Lung (tissue), 12 donors: ENCODE measurements around the gene CNTROB. TPM values are rescaled to one million over a fixed set of nuclear protein-coding genes. Genes with fewer than 3 reads are reported as not detected.

Experiments
- ATAC-seq: fragments of 200-7000 bp; cut with Tn5 transposase; one replicate; pipeline ENCODE4 v1.9.1; 2020; ENCODE audit warnings: moderate number of reproducible peaks; ENCODE audit not compliant: insufficient read depth, low FRiP score
- DNase-seq, 3 donors: peaks; one replicate each; pipeline ENCODE4 v3.0.0-alpha.2; 2013 to 2017
- H3K27ac ChIP-seq, 2 donors: one replicate each; pipeline ENCODE4 v1.5.1; 2013; ENCODE audit warnings: mild to moderate bottlenecking in 2 of 2, moderate library complexity in 2 of 2, control low read depth in 1 of 2, inconsistent platforms in 1 of 2, low read depth in 1 of 2, low read length in 1 of 2
- H3K27me3 ChIP-seq, 3 donors: one replicate each; pipeline ENCODE4 v1.5.1; 2013; ENCODE audit warnings: low read length in 2 of 3; ENCODE audit not compliant: control insufficient read depth in 3 of 3, insufficient read depth in 3 of 3
- H3K36me3 ChIP-seq, 4 donors: one replicate each; pipeline ENCODE4 v1.5.1; 2013; ENCODE audit warnings: low read length in 4 of 4, mild to moderate bottlenecking in 1 of 4, moderate library complexity in 1 of 4; ENCODE audit not compliant: control insufficient read depth in 4 of 4, insufficient read depth in 4 of 4
- H3K4me1 ChIP-seq, 5 donors: one replicate each; pipeline ENCODE4 v1.5.1; 2013; ENCODE audit warnings: low read length in 5 of 5, mild to moderate bottlenecking in 2 of 5, moderate library complexity in 1 of 5; ENCODE audit not compliant: control insufficient read depth in 5 of 5, insufficient read depth in 5 of 5
- H3K4me3 ChIP-seq: one replicate; pipeline ENCODE4 v1.5.1; 2013; ENCODE audit warnings: mild to moderate bottlenecking, control low read depth, moderate library complexity
- H3K9ac ChIP-seq, 2 donors: one replicate each; pipeline ENCODE4 v1.5.1; 2013; ENCODE audit warnings: low read length in 2 of 2, control low read depth in 1 of 2; ENCODE audit not compliant: insufficient read depth in 1 of 2
- H3K9me3 ChIP-seq, 4 donors: one replicate each; pipeline ENCODE4 v1.5.1; 2013; ENCODE audit warnings: low read length in 3 of 4, mild to moderate bottlenecking in 1 of 4, moderate library complexity in 1 of 4; ENCODE audit not compliant: control insufficient read depth in 4 of 4, insufficient read depth in 3 of 4
- WGBS, 2 donors: extraction: QIAGEN DNeasy Blood & Tissue Kit; methylation state at CpG; one replicate each; pipeline ENCODE4 v1.1.7; 2013; 5-methylcytosine and 5-hydroxymethylcytosine counted together
- polyA plus RNA-seq, 2 donors: library from polyadenylated mRNA; stranded (reverse); fragments of 200-250 nt; gene quantifications; one replicate each; pipeline ENCODE4 v1.2.1, GENCODE V29; 2013
- total RNA-seq, 2 donors: library from RNA; depleted of rRNA in 1 of 2; stranded (reverse); fragments of >200 nt in 1 of 2; gene quantifications; one replicate each; pipeline ENCODE4 v1.2.1, GENCODE V29; 2014 to 2021
- TF ChIP-seq, protein P1 (sequence below): IDR thresholded peaks from 2 replicates; pipeline ENCODE4 v1.5.1; 2012; ENCODE audit warnings: mild to moderate bottlenecking; ENCODE audit errors: control extremely low read depth, extremely low read depth
- donor health status: control.
- donor health status: control.
- donor health status: Bipolar disorder and iron deficiency.
- donor health status: healthy.
- donor health status: DM: yes; HTN: yes; CAD: no.

Gene CNTROB
- total and polyA plus RNA-seq, 4 donors, result 42.7 to 74.1 (median 66.1) TPM

- TF ChIP-seq, protein P1, sequence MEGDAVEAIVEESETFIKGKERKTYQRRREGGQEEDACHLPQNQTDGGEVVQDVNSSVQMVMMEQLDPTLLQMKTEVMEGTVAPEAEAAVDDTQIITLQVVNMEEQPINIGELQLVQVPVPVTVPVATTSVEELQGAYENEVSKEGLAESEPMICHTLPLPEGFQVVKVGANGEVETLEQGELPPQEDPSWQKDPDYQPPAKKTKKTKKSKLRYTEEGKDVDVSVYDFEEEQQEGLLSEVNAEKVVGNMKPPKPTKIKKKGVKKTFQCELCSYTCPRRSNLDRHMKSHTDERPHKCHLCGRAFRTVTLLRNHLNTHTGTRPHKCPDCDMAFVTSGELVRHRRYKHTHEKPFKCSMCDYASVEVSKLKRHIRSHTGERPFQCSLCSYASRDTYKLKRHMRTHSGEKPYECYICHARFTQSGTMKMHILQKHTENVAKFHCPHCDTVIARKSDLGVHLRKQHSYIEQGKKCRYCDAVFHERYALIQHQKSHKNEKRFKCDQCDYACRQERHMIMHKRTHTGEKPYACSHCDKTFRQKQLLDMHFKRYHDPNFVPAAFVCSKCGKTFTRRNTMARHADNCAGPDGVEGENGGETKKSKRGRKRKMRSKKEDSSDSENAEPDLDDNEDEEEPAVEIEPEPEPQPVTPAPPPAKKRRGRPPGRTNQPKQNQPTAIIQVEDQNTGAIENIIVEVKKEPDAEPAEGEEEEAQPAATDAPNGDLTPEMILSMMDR, result no peak
- peaks cover 0 to 20% (median 5%) of the 10 kb centered on the region in 5 donors for H3K4me1 ChIP-seq
- WGBS, 2 donors, result 76 to 86% methylated on average over 3 of the region's 3 CpGs
- H3K36me3 ChIP-seq, result peaks cover 0 to 2% (median 0%) of the 10 kb centered on the region in 4 donors
- no peak overlapping the region for H3K27ac ChIP-seq
- no peak overlapping the region for H3K9ac ChIP-seq
- H3K4me3 ChIP-seq, result no peak overlapping the region
- no peaks in the 10 kb centered on the region for H3K9me3 ChIP-seq
- H3K27me3 ChIP-seq, result no peaks in the 10 kb centered on the region
- ATAC-seq (no peak), DNase-seq (no peak)
These were observed 4.4 kb upstream of the CNTROB start for GRCh38 chr17:7927596-7927995.

DNA sequence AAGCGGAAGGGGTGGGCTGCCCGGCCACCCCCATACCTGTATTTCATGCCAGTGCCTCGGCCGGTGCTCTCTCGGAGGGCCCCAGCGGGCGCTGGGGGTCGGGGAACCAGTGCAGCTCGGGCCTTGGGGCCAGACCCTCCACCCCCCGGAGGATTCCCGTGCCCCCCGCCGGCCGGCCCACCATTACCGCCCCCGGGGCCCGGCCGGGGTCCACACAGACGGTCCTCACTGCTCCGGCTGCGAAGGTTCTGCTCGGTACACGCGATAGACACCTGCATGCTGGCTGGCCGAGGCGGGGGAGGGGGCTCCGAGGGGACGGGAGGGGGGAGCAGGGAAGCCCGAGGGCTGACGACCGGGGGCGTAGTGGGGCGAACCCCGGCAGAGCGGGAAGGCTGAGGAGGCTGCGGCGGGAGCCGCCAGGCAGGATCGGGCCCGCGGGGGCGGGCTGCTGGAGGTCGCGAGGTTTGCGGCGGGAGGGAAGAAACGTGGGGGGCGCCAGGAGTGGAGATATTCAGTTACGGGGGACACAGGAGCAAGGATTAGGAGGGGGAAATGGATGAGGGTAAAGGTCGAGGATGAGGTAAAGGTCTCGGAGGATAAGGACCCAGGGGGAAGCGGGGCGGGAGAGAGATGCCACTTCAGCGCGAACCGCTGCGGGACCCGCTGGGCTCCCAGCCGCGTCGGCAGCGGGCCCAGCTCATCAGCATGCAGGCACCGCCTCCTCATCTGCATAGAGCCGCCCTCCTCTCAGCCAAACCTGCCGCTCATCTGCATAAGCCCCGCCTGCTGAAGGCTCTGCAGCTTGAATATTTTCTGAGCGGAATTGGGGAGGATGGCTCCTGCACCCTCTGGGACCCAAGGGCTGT, 2.6 kb upstream of the CNTROB start, which contains the start of gene KCNAB3:
Gene KCNAB3 (minus strand): TSS at position 699 of the 866 bp plus-strand sequence. CDS start 421 bp downstream, at position 278.
- Histone ChIP-seq H3K36me3 (peaks cover 0 to 4% (median 1%) of the 10 kb centered on the region in 4 donors), H3K9me3 (no peaks in the 10 kb centered on the region), H3K4me3 (no peak within 1 kb of the TSS), H3K4me1 (peaks cover 0 to 29% (median 7%) of the 10 kb centered on the region in 5 donors), H3K27ac (no peak within 1 kb of the TSS), H3K27me3 (no peaks in the 10 kb centered on the region), H3K9ac (no peak within 1 kb of the TSS)
- ATAC-seq, result no peak
- DNase-seq, result peak; percentile 80 to 87 (median 86)
- 61 to 66% methylated on average over 66 to 67 of the region's 67 CpGs for WGBS, 2 donors
- TF ChIP-seq, protein P1, result no peak

DNA sequence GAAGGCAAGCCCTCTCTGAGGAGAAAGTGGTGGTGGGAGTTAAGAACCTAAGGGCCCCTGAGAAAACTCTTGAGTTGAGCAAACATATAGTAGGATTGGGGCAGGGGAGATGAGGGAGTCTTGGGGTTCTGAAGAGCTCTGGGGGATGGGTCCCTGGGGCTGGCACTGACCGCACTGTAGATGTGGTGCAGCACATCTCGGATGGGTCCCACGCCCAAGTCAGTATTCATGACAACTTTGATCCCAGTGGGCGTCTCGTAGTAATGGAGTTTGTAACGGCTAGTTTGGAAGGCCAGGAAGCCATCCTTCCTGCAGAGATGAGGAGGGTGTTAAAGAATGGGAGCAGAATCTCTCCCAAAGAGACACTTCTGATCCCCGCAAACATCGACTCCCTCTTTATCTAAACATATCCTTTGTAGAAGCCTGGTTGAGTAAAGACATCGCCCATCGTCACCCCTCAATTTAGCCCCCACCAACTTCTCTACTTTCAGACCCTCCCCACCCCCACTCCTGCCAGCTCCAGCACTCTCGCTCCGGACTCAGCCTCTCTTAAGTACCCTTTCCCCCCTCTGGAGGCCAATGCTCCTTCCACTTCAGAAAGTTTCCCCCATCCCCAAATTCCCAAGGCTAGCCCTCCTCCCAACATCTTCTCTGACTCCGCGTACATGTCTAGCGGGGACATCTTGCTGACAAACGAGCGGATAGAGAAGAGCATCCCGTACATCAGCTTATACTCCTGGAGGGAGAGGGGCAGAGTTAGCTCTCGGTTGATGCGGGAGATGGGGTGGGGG, 970 bp upstream of the CNTROB start:
- H3K4me3 ChIP-seq, result peak overlapping the region; percentile 78
- ATAC-seq (no peak), DNase-seq (no peak)
- H3K4me1 ChIP-seq, result peaks cover 3 to 34% (median 7%) of the 10 kb centered on the region in 5 donors
- H3K27me3 ChIP-seq, result no peaks in the 10 kb centered on the region
- peak overlapping the region in 1 of 2 donors; percentile 94 for H3K27ac ChIP-seq
- peak overlapping the region; percentile 71 to 72 for H3K9ac ChIP-seq
- TF ChIP-seq, protein P1, result no peak
- H3K9me3 ChIP-seq, result no peaks in the 10 kb centered on the region
- peaks cover 0 to 11% (median 7%) of the 10 kb centered on the region in 4 donors for H3K36me3 ChIP-seq
- 43 to 48% methylated on average over 20 of the region's 20 CpGs for WGBS, 2 donors
